K562 (cell line): ENCODE data around the gene SLC7A14.

Experiments
- EGR1 ChIP-seq: fragments of 450-650 bp; conservative IDR thresholded peaks from 2 replicates; pipeline ENCODE4 v1.6.1; 2017; ENCODE audit warnings: mild to moderate bottlenecking
- FOXM1 ChIP-seq, 2 experiments: fragments of 450-650 bp in 1 of 2; sonication (generic) in 1 of 2; formaldehyde crosslinking in 1 of 2; IDR thresholded peaks; 2 replicates each; pipeline versions ENCODE4 v1.6.1 to v1.9.0; 2017 to 2022; ENCODE audit warnings: low read depth in 2 of 2, mild to moderate bottlenecking in 2 of 2, missing genetic modification reagents in 1 of 2, moderate library complexity in 1 of 2
- TEAD1 ChIP-seq, 2 experiments: fragments of 450-650 bp in 1 of 2; sonication (generic) in 1 of 2; formaldehyde crosslinking; IDR thresholded peaks; 2 replicates each; pipeline versions ENCODE4 v1.4.0 to v1.8.0; 2020 to 2022; ENCODE audit warnings: mild to moderate bottlenecking in 2 of 2, missing genetic modification reagents in 1 of 2
- U2AF1 ChIP-seq: fragments of 200-400 bp; formaldehyde crosslinking; optimal IDR thresholded peaks from 2 replicates; pipeline ENCODE3; 2017; ENCODE audit warnings: mild to moderate bottlenecking, low read depth, low read length, moderate library complexity
- TF ChIP-seq, protein P1 (sequence below): fragments of 250-450 bp; sonication (Bioruptor Pico); IDR thresholded peaks from 2 replicates; pipeline ENCODE4 v1.5.0; 2020; ENCODE audit warnings: mild to moderate bottlenecking, borderline replicate concordance
- TF ChIP-seq, protein P2 (sequence below): fragments of 450-650 bp; formaldehyde crosslinking; IDR thresholded peaks from 2 replicates; pipeline ENCODE4 v1.4.0; 2020; ENCODE audit warnings: mild to moderate bottlenecking, moderate library complexity

DNA sequence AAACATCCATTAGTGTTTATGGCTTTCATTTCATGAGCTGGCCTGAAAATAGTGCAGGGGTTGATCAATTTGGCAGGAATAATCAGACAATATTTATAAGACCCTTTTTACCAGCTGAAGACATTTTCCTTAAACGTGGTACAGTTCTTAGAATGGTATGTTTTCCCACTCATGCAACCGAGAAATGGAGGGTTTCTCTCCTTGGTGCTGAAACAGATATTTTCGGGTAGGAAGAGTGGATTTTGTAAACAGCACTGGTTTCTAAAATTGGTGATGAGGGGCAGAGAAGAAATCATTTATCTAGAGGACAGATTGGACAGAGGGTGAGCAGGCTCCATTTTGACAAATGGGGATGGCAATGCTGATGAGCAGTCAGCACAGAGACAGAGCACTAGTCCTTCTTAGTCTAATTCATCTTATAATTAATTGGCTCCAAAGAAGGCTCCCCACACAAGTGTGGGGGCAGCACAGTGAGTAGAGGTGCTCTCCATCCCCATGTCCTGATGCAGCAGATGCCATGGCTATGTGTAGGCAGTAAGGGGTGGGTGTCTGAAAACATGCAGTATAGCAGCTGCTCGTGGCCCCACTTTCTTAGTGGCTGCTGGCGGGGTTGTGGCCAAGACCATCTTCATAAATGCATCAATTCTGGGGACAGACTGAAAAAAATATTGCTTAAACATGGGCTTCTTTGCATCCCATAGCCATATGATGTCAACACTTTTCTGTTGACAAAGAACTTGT, 18.1 kb upstream of the SLC7A14 start:
- TF ChIP-seq FOXM1 (IDR thresholded peaks at IDR 0.05; ENCODE audit: low read depth) (no peak), FOXM1 (CRISPR knock-in tag; IDR thresholded peaks at IDR 0.05; ENCODE audit: low read depth) (no peak), U2AF1 (no peak), TEAD1 (CRISPR knock-in tag; IDR thresholded peaks at IDR 0.05) (no peak), EGR1 (no peak)
- TF ChIP-seq, protein P1, sequence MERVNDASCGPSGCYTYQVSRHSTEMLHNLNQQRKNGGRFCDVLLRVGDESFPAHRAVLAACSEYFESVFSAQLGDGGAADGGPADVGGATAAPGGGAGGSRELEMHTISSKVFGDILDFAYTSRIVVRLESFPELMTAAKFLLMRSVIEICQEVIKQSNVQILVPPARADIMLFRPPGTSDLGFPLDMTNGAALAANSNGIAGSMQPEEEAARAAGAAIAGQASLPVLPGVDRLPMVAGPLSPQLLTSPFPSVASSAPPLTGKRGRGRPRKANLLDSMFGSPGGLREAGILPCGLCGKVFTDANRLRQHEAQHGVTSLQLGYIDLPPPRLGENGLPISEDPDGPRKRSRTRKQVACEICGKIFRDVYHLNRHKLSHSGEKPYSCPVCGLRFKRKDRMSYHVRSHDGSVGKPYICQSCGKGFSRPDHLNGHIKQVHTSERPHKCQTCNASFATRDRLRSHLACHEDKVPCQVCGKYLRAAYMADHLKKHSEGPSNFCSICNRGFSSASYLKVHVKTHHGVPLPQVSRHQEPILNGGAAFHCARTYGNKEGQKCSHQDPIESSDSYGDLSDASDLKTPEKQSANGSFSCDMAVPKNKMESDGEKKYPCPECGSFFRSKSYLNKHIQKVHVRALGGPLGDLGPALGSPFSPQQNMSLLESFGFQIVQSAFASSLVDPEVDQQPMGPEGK (CRISPR knock-in tag): no peak
- TF ChIP-seq, protein P2, sequence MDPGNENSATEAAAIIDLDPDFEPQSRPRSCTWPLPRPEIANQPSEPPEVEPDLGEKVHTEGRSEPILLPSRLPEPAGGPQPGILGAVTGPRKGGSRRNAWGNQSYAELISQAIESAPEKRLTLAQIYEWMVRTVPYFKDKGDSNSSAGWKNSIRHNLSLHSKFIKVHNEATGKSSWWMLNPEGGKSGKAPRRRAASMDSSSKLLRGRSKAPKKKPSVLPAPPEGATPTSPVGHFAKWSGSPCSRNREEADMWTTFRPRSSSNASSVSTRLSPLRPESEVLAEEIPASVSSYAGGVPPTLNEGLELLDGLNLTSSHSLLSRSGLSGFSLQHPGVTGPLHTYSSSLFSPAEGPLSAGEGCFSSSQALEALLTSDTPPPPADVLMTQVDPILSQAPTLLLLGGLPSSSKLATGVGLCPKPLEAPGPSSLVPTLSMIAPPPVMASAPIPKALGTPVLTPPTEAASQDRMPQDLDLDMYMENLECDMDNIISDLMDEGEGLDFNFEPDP: no peak
